OCI-M1 (cell line): ENCODE measurements around the gene MORC1.
"Not testable (repeated sequence)": the region's sequence is repeated elsewhere in the genome, so short reads cannot be mapped to it uniquely, and the experiment has no call there.

ENCODE experiments used
- DNase-seq: peaks from one replicate; lab custom pipeline; 2025; lab: John Stamatoyannopoulos, UW

Gene MORC1

DNA sequence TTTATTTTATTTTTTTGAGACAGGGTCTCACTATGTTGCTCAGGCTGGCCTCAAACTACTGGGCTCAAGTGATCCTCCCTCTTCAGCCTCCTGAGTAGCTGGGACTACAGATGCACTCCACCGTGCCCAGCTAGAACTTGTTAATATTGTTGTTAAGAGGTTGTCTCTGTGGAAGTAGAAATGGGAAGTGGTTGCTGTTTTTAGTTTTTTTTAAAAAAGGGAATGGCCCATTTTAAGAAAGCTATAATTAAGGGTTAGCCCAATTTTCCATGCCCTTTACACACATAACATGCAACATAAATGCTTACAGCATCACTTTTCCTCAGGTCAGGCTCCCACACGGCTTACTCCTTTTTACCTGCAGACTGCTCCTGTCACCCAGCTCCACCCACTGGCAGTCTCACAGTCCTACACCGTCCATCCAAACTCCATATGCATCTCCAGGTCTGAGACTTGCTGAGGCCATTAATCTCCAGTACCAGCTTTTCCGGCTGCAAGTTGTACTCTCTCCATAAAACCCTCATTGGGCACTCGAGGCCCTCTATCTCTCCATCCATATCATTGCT lies 19.8 kb downstream of the MORC1 start:
- peak; percentile 18 for DNase-seq

DNA sequence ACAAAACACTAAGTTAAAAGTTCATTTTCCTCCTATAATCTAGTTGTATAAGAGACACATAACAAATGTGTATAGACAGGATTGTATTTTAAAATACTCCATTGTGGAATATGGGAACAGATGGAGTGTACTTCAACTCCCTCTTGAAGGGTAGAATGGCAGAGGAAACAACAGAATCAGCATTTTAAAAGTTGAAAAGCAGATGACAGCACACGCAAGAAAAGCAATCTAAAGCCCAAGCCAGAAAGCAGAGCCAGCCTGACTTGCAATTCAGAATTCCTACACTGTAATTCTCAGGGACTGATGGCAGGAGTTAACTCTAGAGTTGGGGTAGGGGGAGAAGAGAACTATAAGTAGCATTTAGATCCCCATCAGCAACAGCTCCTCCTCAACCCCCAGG lies 22.8 kb downstream of the MORC1 start:
- no peak for DNase-seq

DNA sequence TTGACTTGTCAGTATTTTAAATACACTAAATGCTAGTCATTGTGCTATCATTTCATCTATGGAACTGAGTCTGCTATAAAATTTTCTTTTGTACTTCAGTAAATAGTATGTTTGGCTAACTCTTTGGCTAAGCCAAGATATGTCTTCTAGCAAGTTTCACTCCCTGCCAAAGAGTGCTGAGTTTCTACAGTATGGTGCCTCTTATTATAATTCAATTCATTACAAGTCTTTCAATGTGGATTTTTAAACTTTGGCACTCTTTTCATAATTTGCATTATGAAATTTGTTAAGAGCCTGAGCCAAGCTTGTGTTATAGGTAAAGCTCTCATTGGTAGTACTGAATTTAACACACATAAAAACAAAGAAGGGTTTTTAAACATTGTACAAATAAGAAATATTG lies 24.4 kb downstream of the MORC1 start:
- no peak for DNase-seq

DNA sequence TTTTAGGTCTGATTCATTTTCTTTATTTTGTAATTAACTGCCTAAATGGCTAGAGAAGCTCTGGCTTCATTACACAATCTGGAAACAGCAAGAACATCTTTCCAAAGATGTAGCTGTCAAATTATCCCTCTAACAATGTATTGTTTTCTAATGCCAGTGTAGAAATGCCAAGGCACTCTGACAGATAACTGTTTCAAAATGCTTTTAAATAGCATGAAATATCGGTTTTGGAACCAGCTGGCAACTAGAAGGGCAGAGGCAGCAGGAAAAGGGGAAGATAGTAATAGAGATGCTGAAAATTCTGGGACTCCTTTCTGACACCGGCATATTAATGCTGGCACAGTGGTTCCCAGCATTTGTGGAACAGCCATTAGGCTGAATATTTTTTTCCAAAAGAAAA lies 26.1 kb downstream of the MORC1 start:
- no peak for DNase-seq

DNA sequence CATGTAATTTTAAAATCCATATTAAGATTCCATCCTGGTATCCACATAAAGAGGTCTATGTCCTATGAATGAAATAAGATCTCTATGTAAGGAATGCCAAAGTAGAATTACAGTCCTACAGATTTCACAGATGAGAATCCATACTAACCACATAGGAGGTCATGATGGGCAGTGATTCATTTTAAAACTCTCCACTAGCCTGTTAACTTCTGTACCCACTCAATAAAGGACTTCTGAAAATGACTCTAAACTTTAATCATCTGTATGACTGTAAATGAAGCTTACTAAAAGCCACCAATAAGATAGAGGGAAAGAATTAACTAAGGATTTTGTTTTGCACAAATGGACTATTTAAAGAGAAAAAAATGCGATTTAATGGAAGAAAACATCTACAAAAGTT lies 28.7 kb downstream of the MORC1 start:
- DNase-seq, result no peak

DNA sequence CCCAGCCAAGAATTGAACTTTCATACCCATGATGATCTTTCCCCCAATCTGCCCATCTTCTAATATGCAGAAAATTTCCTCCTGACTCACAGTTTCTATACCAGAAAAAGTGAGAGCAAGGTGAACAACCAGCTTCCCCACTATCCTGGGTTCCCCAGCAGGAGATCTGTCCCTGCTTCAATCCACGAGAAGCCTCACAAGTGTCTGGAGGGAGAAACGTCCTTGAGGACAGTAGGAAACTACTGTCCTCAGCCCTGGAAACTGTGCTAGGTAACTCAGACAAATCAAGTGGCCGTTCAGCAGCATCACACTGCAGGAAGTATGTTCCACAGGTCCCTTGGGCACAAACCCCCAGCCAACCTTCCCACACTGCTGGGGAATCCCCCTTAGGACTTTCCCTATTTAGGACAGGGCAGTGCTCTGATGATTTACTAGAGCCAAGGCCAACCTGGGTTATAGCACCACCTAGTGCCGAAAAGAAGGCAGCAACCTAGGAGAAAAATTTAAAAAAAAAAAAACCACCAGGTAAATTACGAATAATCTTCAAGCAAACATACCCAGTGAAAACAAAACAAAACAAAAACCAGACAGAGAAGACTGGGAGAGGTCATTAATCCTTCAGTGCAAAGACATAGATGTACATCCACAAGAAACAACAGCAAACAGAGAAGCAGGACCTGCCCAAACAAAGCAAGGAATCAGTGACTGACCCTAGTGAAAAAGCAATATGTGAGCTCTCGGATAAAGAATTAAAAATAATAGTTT lies 36.0 kb downstream of the MORC1 start:
- DNase-seq, result peak; percentile 68

DNA sequence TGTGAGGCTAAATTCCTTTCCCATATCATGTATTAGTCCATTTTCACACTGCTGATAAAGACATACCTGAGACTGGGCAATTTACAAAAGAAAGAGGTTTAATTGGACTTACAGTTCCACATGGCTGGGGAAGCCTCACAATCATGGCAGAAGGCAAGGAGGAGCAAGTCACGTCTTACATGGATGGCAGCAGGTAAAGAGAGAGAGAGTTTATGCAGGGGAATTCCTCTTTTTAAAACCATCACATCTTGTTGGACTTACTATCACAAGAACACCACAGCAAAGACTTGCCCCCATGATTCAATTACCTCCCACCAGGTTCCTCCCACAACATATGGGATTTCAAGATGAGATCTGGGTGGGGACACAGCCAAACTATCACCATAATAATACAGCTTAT lies 37.8 kb downstream of the MORC1 start:
- not testable (repeated sequence) for DNase-seq

DNA sequence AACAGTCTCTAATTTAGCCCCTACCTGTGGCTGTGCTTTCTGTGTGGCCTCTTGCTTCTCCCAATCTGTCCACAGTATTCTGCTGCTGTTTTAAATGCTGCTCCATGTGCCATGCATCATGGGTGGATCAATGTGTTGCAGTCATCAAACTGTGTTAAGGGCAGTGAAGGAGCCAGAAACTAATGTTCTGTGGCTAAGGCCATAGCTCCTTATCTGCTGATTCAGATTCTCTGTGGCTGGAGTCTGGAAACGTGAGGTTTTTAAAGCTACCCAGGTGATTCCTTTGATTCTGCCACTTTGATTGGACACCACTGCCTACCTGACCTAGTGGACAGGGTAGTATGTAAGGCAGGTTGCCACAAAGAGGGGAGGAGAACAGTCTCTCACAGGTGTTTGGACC lies 44.8 kb downstream of the MORC1 start:
- peak; percentile 59 for DNase-seq

DNA sequence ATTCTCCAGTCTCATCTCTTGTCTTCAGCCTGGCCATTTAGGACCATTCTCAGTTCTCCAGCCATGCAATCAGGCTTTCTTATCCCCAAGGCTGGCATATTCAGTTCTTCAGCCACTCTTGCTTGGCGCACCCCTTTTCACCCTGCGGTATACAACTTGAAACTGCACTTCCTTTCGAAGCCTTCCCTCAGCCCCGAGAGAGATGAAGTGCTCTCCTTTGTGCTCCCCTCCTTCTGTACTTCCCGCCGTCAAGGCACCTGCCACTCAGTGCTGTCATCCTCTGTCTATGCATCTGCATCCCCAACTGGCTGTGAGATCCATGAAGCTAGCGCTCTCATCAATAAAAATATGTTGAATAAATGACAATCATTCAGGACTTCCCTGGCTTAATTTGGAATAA lies 45.7 kb downstream of the MORC1 start:
- DNase-seq, result peak; percentile 39

DNA sequence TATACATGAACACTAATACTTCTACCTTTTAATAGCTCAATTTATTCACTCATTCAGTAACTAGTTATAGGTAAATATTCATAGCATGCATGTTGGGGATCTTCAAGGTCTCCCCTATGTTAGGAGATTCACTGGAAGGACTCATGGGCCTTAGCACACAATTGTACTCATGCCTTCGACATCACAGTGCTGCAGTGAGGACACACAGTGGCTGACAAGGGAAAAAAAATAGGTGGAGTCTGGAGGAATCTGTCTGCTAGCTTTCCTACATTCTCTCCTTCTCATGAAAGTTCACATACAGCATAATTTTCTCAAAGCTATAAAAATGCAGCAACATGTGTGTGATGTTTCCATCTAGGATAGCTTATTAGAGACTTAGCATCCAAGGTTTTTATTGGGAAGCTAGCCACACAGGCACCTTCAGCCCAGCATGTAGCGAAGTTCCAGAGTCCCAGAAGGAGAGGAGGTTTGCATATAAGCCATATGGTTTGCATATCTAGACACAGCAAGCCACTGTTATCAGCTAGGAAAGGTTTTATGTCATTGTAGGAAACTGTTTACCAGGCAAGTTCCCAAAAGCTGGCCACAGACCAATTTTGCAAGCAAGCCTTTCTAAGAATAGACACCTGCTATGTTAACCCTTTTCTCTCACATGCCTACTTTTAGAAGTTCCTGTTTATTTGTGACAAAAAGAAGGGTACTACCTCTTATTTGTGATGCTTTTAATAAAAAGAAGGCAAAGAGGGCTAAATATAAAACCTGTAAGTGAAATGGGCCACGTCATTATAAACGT lies 46.4 kb downstream of the MORC1 start:
- peak; percentile 86 for DNase-seq

DNA sequence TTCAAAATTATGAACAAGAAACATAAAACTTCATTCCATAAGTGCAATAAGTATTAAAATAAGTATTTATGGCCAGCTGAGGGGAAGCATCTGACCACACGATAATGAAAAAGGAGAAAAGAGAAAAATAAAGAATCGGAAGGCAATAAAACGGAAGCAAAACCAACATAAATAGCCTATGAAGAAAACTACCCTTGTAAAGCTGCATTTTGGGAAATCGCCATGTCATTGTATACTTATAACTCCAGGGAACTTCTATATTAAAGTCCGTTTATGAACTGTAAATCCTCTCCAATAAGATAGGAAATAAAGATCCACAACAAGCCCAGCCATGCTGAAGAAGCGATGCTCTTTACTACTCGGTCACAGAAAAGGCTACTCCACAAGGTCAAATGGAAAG lies 47.7 kb downstream of the MORC1 start:
- no peak for DNase-seq

DNA sequence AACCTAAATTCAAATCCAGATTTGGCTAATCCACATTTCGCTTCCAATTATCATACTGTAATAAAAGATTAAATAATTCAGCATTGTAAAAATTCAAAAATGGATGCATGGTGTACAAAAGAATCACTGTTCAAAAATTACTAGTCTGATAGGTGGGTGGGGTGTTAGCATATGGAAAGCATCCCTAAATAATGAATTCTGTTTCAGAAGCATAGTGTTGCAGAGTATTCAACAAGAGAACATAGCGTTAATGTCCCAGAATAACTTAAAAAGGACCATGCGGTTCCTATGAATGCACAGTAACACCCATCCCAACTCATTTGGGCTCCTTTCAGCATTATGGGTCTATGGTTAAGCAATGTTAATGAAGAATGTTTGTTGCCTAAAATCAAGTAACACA lies 51.1 kb downstream of the MORC1 start:
- DNase-seq, result no peak

DNA sequence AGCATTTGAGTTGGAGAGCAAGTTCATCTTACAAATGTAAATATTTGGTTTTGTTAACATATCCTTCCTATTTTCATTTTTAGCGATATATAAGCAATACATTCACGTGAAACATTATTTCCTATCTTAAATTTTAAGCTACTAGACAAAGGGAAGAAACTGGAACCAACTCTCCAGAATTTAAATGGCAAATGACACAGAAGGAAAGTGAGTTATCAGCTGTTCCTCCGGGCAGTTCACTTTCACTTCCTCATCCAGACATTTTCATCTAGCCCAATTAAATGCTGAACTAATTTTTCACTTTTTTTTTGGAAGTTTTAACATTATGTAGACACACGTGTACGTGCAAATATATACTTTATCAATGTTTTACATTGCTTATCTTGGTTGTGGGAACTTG lies 58.7 kb downstream of the MORC1 start:
- peak; percentile 42 for DNase-seq

DNA sequence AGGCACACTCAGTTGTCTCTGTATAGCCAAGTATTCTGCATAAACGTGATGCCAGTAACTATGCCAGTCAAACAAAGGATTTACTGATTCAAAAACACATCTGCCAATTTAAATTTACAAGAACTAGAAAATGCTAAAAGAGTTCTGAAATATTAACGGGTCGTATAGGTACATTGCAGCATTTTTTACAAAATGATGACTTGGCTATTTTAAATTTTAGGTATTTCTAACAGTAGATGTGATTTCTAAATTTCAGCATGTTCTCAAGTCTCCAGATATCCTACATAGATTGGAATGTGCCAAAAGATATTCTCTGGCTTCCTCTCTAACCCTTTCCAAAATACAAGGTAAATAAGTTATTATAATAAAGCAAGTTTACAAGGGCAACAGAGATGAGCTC lies 60.3 kb downstream of the MORC1 start:
- no peak for DNase-seq

DNA sequence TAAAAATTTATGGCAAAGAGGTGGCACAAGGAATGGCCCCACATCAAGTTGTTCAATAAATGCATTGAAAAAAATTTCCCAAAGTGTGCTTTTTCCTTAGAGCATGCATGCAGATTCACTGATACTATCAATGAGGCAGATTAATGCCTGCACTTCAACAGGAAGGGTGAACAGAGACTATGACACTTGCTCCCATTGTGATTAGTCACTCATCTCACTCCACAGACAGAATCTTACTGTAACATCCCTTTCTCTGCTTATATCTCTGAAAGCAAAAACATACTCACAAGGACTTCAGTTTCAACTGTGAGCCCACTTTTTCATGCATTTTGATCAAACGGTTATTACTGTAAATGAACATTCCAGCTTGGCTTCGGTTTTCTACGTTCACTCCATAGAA lies 60.9 kb downstream of the MORC1 start:
- DNase-seq, result no peak

DNA sequence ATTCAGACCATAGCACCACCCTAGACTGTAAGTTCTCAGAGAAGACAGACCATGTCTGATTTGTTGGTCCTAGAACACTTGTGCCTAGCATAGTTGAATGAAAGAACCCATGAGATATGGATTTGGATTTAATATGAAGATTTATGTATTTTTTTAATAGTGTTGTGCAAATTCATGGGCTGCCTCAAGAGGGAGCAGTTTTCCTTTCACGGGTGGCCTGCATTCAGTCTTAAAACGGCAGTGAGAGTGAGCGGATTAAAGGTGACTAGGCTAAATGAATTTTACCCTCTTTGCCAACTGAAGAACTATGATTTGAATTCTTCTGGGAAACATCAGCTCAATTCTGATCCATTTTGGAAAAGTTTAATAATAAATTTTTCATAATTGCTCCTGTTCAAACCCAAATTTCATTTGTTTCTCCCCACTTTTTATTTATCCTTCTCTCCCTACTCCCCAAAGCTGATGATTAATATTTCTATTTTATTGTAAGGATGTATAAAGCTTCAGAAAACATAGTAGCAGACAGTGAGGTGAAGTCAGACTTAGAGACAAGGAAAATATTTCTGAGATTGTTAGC lies 67.3 kb downstream of the MORC1 start:
- peak; percentile 58 for DNase-seq

DNA sequence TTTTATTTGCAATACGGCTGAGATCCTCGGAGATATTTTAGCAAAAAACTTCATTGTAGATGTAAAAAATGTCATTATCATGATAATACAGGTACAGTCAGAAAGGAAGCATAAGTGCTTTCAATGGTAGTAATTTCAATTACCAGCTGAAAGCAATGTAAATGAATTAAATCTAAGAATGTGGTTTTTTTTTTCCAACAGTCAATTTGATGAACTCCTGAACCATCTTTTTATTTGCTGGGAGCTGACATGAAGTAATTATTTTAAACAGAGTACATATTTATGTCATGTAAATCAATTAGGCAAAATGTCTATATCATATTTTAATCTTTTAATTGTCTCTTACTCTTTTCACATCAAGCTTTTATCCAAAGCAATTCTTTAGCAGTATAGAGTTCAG lies 70.6 kb downstream of the MORC1 start:
- DNase-seq, result no peak

DNA sequence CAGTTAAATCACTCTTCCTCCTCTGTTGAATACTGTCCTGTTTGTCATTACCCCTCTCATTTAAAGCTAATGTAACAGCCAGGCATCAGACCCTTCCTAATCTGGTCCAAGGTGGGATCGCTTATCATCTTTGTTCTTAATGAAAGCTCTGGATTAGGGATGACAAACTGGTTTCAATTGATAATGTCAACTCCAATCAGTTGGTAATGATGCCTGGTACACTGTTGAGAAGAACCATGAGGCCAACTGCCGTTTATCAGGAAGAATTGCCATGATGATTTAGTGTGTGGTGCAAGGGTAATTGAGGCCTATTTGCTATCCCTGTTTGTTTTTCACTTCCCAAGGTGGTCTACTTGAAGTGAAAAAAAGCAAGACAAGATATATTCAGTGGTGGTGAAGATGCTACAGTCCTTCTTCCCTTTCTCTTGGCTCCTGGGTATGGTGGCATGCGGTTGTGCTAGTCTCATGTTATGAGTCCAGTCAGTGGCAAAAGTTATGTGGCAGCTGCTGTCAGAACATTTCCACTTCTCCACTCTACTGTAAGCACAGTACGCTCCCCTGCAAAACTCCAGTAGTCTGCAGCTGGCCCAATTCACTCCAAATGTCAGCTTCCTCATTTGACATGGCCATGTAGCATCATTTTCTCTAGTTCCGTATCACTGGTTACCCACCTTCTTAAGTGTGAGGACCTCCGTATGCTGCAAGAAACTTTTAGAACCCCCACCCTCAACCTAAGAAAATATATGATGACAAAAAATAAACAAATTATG lies 72.5 kb downstream of the MORC1 start:
- no peak for DNase-seq

DNA sequence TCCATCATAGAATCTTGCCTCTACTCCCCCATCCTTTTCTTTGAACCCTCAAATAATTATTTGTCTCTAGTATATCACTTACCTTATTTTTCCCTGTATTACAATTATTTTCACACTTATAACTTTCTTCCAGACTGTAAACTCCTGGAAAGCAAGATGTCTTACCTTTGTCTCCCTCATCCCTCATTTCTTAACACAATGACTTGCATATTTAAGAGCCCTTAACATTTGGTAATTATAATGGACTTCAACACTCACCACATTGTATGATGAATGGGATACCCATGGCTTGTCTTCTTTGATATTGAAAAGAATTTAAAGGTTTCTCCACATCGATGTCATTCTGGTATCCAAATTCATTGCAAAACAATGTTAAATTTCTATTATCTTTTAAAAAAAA lies 82.9 kb downstream of the MORC1 start:
- DNase-seq, result no peak

DNA sequence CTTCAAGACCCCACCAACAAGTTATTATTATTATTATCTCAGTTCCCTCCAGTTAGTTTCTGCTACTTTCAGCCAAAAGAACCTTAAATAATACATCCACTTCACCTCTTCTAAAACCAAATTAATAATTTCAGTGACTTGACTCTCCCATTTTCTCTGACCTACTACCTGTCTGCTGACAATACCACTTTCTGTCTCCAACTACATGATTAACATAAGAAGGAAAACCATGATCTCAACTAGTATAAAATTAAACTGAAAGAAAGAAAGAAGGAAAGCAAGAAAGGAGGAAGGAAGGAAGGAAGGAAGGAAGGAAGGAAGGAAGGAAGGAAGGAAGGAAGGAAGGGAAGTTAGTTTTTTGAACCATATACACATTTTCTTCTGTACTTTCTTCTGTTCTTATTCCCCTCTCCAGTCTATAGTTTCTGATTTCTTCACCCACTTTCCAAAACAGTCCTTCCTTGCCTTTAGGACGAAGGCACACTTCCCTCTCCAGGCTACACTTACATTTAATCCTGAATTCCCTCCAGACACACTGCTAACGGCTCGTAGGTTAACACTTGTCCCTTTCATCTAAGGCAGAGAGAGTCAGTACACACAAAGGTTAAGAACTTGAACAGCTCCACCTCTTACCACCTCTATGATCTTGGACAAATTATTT lies 84.8 kb downstream of the MORC1 start:
- DNase-seq, result no peak

DNA sequence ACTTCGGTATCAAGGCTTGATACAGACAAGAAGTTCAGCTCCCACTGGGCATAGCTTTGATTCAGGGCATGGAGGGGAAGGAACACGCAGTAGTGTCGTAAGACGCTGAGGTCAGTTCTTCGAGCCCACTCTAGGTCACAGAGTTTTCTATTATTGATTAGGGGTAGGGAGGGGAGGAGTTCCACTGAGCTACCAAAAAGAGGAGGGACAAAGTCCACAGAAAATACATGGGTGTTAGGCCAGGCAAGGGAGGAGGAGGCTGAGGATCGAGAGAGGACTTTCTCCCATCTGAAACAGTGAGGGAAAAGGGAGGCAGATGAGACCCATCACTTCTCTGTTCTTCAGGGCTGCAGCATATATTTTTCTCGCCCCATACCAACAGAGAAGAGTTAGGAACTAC lies 89.2 kb downstream of the MORC1 start:
- no peak for DNase-seq

DNA sequence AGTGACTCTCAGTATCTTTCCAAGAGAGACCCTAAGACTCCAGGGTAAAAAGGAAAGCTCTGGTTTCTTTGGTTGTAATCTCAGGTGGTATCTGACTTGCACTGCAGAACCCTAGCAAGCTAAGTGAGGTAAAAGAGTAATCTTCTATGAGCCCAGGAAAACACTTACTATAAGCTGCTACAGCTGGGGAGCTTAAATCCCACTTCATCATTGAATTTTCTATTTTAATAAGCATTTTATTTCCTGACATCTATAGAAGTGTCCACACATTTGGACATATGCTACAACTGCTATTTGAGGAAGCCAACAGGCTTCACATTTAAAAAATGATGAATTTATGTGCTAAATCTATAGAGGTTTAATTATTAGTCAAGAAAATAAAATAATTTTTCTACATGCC lies 91.1 kb downstream of the MORC1 start:
- DNase-seq, result no peak
